Stomach (tissue), 4 donors: ENCODE results near the gene ZIK1.

Source experiments
- CTCF ChIP-seq, 7 experiments: fragments of 450-650 bp in 4 of 7; fragments of 200-600 bp in 3 of 7; sonication (generic) in 3 of 7; IDR thresholded peaks; one replicate each; pipeline ENCODE4 v1.5.1; 2016 to 2019; ENCODE audit warnings: antibody characterized with exemption in 7 of 7, control low read depth in 2 of 7, mild to moderate bottlenecking in 1 of 7
- POLR2A ChIP-seq, 4 donors: fragments of 450-650 bp; IDR thresholded peaks; one replicate each; pipeline ENCODE4 v1.6.1; 2016; ENCODE audit warnings: antibody characterized with exemption in 4 of 4, control low read depth in 2 of 4, mild to moderate bottlenecking in 1 of 4, moderate library complexity in 1 of 4

- TF ChIP-seq CTCF (IDR thresholded peaks at IDR 0.05) (no peak), POLR2A (IDR thresholded peaks at IDR 0.05) (no peak)
Measured at GRCh38 chr19:57620673-57621348, 36.9 kb downstream of the ZIK1 start.
